ENCODE measurements around the gene HS3ST3B1.

DNA sequence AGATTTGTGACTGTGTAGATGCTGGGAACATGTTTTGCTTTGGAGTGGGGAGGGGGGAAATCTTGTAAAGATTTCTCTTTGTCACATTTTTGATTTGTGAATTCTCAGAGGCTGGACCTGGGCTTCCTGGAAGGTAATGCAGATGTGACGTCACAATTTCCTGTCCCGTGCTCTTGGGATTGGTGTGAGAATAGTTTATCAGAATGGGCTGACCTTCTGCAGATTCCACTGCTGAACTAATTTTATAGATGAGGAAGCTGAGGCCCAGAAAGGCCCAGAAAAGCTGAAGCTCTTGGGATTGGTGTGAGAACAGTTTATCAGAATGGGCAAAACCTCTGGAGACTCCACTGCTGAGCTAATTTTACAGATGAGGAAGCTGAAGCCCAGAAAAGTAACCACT, 34.0 kb downstream of the HS3ST3B1 start:
- TF ChIP-seq CTCF (IDR thresholded peaks at IDR 0.05) (no peak), POLR2A (IDR thresholded peaks at IDR 0.05) (no peak)
